ENCODE results near the gene IMP4. TPM values are rescaled to one million over a fixed set of nuclear protein-coding genes. Genes with fewer than 3 reads are reported as not detected.

The IMP4 gene
- polyA plus RNA-seq, 1 donor (not counting 4 experiments of a cell fraction or from before 2014, with no cell fraction given), result 75.8 TPM

DNA sequence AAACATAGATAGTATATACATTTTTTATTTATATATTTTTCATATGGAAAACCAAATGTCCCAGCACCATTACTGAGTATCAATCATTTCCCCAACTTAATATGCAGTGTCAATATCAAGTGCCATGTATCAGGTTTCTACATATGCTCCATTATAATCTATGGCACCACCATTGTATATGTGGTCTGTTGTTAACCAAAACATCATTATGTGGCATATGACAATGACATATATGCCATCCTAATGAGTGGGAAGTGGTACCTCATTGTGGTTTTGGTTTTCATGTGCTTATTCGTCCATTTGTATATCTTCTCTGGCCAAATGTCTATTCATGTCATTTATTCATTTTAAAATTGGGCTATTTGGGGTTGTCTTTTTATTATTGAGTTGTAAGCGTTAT lies 22.4 kb downstream of the IMP4 start:
- TF ChIP-seq, protein P1, sequence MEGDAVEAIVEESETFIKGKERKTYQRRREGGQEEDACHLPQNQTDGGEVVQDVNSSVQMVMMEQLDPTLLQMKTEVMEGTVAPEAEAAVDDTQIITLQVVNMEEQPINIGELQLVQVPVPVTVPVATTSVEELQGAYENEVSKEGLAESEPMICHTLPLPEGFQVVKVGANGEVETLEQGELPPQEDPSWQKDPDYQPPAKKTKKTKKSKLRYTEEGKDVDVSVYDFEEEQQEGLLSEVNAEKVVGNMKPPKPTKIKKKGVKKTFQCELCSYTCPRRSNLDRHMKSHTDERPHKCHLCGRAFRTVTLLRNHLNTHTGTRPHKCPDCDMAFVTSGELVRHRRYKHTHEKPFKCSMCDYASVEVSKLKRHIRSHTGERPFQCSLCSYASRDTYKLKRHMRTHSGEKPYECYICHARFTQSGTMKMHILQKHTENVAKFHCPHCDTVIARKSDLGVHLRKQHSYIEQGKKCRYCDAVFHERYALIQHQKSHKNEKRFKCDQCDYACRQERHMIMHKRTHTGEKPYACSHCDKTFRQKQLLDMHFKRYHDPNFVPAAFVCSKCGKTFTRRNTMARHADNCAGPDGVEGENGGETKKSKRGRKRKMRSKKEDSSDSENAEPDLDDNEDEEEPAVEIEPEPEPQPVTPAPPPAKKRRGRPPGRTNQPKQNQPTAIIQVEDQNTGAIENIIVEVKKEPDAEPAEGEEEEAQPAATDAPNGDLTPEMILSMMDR (optimal IDR thresholded peaks at IDR 0.05 in 1 of 3, IDR thresholded peaks at IDR 0.05 in 1 of 3, conservative IDR thresholded peaks at IDR 0.05 in 1 of 3; ENCODE audit: extremely low read depth in 1 of 3, insufficient read depth in 2 of 3, low read length in 3 of 3), result no peak
- TF ChIP-seq EZH2 (IDR thresholded peaks at IDR 0.05; ENCODE audit: low read length), result no peak
- dilution Hi-C loops (cut with MboI; ENCODE audit: extremely low pct_ligation_motif_present, low sequenced_read_pairs), result no loop called here
- H3K9me3 ChIP-seq (ENCODE audit: control insufficient read depth, low read depth, low read length), result no peaks in the 10 kb centered on the region
- no peak overlapping the region for H2AFZ ChIP-seq (ENCODE audit: control insufficient read depth, low read length)
- DNase-seq (ENCODE audit: low read depth, low spot score) (no peak), FAIRE-seq (no peak)
- H4K20me1 ChIP-seq (ENCODE audit: control insufficient read depth, extremely low read depth, insufficient read depth, low read length), result no peaks in the 10 kb centered on the region
- no peaks in the 10 kb centered on the region for H3K9me1 ChIP-seq (ENCODE audit: control insufficient read depth, extremely low read depth, insufficient read depth, low read length)
- H3K4me3 ChIP-seq (ENCODE audit: control insufficient read depth in 2 of 3, extremely low read depth in 1 of 3, insufficient read depth in 2 of 3, low read depth in 1 of 3, low read length in 3 of 3), result no peak overlapping the region
- no peak overlapping the region for H3K4me2 ChIP-seq (ENCODE audit: control insufficient read depth, extremely low read depth, insufficient read depth, low read depth, low read length)
- H3K4me1 ChIP-seq (ENCODE audit: control insufficient read depth, extremely low read depth, insufficient read depth, low read length), result no peaks in the 10 kb centered on the region
- H3K79me2 ChIP-seq (ENCODE audit: control insufficient read depth, insufficient read depth, low read length), result no peaks in the 10 kb centered on the region
- no peak overlapping the region for H3K9ac ChIP-seq (ENCODE audit: control insufficient read depth, extremely low read depth, insufficient read depth, low read length)
- no peak overlapping the region for H3K27ac ChIP-seq (ENCODE audit: control insufficient read depth, insufficient read depth, low read length)
- no peaks in the 10 kb centered on the region for H3K36me3 ChIP-seq (ENCODE audit: control insufficient read depth in 2 of 2, extremely low read depth in 1 of 2, insufficient read depth in 2 of 2, low read length in 2 of 2)
- H3K27me3 ChIP-seq (ENCODE audit: control insufficient read depth, extremely low read depth, insufficient read depth, low read length), result no peaks in the 10 kb centered on the region

GRCh38 chr2:130365963-130366362 lies 23.3 kb downstream of the IMP4 start:
- Histone ChIP-seq H2AFZ (ENCODE audit: control insufficient read depth, low read length) (no peak overlapping the region), H3K4me3 (ENCODE audit: control insufficient read depth in 2 of 3, extremely low read depth in 1 of 3, insufficient read depth in 2 of 3, low read depth in 1 of 3, low read length in 3 of 3) (no peak overlapping the region), H3K27me3 (ENCODE audit: control insufficient read depth, extremely low read depth, insufficient read depth, low read length) (no peaks in the 10 kb centered on the region), H4K20me1 (ENCODE audit: control insufficient read depth, extremely low read depth, insufficient read depth, low read length) (no peaks in the 10 kb centered on the region), H3K4me2 (ENCODE audit: control insufficient read depth, extremely low read depth, insufficient read depth, low read depth, low read length) (no peak overlapping the region), H3K36me3 (ENCODE audit: control insufficient read depth in 2 of 2, extremely low read depth in 1 of 2, insufficient read depth in 2 of 2, low read length in 2 of 2) (peaks cover 0 to 3% of the 10 kb centered on the region in 2 experiments), H3K9me3 (ENCODE audit: control insufficient read depth, low read depth, low read length) (no peaks in the 10 kb centered on the region), H3K9me1 (ENCODE audit: control insufficient read depth, extremely low read depth, insufficient read depth, low read length) (no peaks in the 10 kb centered on the region), H3K9ac (ENCODE audit: control insufficient read depth, extremely low read depth, insufficient read depth, low read length) (no peak overlapping the region), H3K4me1 (ENCODE audit: control insufficient read depth, extremely low read depth, insufficient read depth, low read length) (no peaks in the 10 kb centered on the region), H3K79me2 (ENCODE audit: control insufficient read depth, insufficient read depth, low read length) (no peaks in the 10 kb centered on the region), H3K27ac (ENCODE audit: control insufficient read depth, insufficient read depth, low read length) (no peak overlapping the region)
- no peak for DNase-seq (ENCODE audit: low read depth, low spot score)
- FAIRE-seq, result no peak
- TF ChIP-seq, protein P1 (optimal IDR thresholded peaks at IDR 0.05 in 1 of 3, IDR thresholded peaks at IDR 0.05 in 1 of 3, conservative IDR thresholded peaks at IDR 0.05 in 1 of 3; ENCODE audit: extremely low read depth in 1 of 3, insufficient read depth in 2 of 3, low read length in 3 of 3), result no peak
- TF ChIP-seq EZH2 (IDR thresholded peaks at IDR 0.05; ENCODE audit: low read length), result no peak
- dilution Hi-C loops (cut with MboI; ENCODE audit: extremely low pct_ligation_motif_present, low sequenced_read_pairs), result no loop called here

Data from keratinocyte (primary cell).